Stimulated activated CD4-positive, alpha-beta T cell treated with anti-CD3 and anti-CD28 coated beads, Interleukin-15, amount 100 ng/mL, for 1 hour (primary cell): ENCODE data around the gene SLC15A3.
A peak's percentile ranks its signal among the peaks of the same experiment; 100 is the strongest.
"Not testable (repeated sequence)": the region's sequence is repeated elsewhere in the genome, so short reads cannot be mapped to it uniquely, and the experiment has no call there.

ENCODE experiments used
- DNase-seq, 2 donors: peaks; one replicate each; pipeline ENCODE4 v3.0.0-alpha.2; 2020; ENCODE audit warnings: low read depth in 1 of 2, low spot score in 1 of 2

Gene SLC15A3

DNA sequence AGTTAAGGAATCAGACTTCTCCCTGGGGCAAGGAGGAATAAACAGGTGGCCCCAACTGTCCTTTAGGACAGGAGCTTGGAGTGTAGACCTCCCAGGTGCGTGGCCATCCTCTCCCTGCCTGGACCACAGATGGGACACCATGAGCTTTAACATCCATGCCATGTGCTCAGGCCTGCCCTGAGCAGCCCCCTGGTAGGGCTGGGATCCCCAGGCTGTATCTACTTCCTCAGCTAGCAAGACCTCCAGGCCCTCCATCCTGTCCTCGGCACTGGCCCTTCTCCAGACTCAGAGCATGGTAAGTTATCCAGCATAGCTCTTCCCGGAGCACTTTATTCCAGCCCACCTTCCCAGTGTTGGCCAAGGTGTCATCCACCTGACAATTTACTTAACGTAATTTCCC, 25.2 kb upstream of the SLC15A3 start:
- no peak for DNase-seq

DNA sequence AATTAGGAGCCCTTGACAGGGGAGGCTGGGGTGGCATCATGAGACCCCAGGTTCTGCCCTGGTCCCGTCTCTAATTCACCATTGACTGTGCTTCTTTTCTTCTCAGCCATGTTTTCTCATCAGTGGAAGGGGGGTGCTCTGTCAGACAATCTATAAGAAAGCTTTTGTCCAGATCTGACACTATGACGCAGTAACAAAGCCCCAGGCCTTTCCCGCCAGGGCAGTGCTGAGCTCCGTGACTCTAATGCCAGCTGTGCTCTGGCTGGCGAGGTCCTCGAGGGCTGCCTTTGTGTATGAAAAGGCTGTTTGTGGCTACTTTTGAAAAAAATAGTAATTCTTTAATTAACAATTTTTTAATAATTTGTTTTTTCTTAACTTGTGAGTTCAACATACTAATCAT, 22.8 kb upstream of the SLC15A3 start:
- DNase-seq, result no peak

DNA sequence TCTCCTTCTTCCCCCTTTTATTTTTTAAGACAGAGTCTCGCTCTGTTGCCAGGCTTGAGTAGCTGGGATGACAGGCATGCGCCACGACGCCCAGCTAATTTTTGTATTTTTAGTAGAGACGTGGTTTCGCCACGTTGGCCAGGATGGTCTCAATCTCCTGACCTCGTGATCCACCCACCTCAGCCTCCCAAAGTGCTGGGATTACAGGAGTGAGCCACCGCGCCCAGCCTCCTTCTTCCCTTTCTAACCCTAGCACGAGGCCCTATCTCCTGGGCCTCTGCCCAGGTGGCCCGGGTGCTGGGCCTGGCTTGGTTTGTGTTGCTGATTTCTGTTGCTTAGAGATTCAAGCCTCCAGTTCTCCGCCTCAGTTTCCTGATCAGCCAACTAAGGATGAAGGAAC, 22.3 kb upstream of the SLC15A3 start:
- DNase-seq, result not testable (repeated sequence)

DNA sequence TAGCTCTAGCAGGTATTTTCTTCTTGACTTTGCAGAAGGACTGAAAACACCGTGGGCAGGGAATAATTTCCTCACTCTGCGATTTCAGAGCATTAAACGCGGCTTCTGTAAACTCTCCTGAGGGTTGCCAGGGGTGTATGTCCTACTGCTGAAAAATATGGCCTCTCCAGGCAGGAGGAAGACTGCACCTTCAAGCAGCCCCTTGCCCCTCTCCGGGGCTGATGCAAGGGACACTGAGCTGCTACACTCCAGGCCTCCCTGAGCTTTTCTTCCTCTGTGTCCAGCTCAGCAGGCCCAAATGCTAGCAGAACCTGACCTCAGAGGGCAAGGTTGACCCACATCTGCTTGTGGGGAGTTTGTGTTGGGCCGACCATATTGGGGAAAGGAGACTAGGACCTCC, 21.7 kb upstream of the SLC15A3 start:
- DNase-seq, result no peak

DNA sequence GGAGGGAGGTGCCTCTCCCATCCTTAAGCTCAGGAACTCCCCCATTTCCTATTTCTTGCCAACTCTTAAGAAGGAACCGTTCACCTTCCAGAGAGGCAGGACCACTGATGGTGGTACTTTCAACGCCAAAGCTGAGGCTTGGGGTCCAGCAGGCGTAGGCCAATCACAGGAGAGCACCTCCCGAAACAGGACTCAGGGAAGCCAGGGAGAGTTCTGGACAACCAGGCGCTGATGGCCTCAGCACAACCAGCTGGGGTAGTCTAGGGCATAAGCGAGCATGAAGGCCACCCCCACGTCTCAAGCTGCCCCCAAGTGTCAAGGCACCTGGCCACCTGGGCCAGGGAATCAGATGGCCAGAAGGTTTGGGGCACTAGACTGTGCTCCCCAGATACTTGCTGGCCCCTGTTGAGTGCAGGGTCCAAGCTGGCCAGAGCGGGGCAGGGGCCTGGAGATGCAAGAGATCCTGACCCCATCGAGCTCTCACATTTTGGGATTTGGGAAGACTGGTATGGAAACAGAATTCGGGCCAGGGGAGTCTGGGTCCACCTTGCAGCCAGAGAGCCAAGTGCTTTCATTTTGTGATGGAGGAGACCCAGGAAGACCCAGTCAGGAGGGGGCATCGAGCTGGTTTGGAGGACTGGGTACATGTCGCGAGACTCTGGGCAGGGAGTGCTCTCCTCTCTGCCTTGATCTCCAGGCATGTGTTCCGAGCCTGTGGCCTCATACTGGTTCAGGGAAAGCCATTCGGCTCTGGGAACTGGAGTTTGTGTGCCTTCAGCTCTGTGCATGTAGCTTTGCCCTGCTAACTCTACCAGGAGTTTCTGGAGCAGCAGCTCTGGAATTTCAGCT, 20.4 kb upstream of the SLC15A3 start:
- no peak for DNase-seq

DNA sequence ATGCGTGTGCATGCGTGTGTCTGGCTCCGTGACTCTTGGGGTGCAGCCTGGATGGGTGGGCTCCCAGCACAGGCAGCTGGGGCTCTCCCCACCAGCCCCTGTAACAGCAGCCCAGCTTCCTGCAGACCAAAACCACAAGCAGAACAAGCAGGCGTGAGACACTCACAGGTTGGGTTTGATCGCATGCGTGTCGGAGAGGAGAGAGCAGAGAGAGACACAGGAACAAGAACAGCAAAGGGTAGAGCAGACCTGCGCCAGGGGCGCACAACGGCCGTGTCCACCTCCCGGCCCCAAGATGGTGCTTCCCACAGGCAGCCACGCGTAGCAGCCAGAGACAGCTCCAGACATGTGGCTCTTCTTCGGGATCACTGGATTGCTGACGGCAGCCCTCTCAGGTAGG, 19.5 kb upstream of the SLC15A3 start, which contains the start of gene CD6:
Gene CD6, plus strand, starts transcription at position 161 of the 400 bp plus-strand sequence. Its CDS starts 186 bp downstream, at position 347.
- DNase-seq, result peak in 1 of 2 donors; percentile 42

DNA sequence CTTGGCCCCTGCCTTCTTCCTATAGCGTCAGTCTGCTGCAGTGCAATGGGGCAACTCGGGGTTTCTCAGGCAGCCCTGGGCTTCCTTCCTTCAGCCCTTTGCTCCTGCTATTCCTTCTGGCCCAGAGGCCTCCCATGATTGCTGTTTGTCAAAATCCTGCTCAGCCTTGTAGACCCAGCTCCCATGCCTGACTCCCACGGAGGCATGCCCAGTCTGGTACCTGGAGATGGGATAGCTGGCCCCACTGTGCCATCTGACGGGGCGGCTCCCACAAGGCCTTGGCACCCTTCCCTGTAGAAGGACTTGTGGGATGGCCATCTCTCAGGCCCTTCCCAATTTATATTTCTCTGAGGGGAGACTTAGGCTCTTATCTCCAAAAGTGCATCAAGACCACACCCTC, 18.9 kb upstream of the SLC15A3 start:
- no peak for DNase-seq

DNA sequence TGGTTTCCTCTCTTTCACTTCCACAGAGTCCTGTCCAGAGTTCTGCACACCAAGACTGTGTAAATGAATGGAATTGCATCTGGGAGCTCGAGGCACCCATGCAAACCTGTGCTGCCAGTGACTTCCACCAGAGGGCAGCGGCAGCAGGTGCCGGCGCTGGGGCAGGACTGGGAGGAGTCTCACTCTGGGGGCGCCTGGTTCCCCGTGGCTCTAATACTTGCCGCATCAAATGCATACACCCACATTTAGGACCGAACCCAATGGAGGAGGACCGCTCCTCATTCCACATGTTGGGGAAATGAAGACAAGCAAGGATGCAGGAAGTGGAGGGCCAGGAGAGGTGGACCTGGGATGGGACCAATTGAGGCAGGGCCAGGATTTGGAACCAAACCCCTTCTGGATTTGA, 18.4 kb upstream of the SLC15A3 start:
- DNase-seq, result peak; percentile 66 to 77

DNA sequence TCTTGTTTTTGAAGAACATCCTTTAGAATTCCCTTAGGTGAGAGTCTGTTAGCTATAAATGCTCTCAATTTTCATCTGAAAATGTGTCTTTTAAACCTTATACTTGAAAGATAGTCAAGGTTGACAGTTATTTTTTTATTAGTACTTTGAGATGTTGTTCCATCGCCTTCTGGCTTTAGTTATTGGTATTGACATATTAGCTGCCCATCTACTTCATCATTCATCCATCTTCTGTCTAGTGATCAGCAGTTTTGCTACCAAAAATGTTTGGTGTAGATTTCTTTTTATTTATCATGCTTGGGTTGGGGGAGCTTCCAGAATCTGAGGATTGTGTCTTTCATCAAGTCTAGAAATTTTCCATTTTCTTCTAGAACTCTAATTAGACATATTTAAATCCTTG, 16.2 kb upstream of the SLC15A3 start:
- no peak for DNase-seq

DNA sequence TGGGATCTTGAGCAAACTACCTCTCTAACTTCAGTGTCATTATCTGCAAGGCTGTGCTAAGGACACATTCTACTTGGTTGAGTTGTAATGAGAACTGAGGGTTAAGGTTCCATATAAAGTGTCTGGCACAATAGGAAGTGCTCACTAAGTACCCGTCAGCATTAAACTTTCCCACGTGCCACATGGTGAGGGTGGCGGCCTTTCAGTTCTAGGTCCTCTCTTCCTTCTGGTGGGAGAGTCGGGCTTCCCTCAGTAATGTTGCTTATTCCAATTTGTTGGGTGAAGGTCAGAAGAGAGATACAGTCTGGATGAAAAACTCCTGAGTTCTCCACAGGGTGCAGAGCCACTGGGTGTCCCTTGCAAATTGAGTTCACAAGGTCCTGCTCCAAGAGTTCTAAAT, 14.9 kb upstream of the SLC15A3 start:
- DNase-seq, result no peak

DNA sequence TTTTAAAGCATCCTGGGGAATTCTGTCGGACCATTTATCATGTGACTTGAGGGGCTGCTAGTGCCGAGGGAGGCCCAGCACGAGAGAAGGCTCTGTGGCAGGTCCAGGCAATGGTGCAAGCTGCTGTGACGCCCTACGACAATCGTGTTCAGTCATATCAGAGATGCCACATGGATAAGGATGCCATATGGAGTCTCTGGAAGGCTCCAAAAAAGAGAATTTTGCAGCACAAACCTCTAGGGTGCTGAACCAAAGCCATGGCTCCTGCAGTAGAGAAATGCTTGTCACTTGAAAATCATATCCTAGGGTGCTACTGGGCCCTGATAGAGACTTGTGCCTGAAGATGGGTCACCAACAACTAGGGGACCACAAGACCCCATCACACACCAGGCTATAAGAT, 12.8 kb upstream of the SLC15A3 start:
- DNase-seq, result no peak

DNA sequence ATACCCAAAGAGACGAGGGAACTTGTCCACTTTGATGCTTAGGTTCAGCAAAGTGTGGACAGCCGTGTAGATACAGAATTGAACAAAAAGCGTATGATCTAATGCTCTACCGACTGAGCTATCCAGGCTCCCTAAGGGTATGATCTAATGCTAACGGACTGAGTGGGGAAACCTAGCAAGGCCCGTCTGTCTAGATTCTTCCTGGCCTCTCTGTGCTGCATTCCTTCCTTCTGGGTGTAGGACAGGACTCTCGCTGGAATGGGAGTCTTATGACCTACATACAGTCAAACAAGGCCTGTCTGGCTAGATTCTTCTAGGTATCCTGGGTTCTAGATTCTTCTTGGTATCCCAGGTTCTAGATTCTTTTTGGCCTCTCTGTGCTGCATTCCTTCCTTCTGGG, 8.4 kb upstream of the SLC15A3 start:
- DNase-seq, result no peak

DNA sequence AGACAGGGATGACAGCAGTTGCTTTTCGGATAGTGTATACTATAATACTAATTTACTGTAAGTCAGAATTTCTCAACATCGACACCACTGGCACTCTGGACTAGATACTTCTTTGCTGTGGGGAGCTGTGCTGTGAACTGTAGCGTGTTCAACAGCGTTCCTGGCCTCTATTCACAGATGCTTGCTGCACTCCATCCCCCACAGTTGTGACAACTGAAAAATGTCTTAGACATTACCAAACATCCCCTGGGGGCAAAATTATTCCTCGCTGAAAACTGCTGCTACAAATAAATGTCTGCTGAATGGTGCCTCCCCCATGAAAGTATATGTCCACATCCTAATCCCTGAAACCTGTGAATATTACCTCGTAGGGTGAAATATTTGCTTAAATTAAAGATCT, 7.5 kb upstream of the SLC15A3 start:
- DNase-seq, result no peak

DNA sequence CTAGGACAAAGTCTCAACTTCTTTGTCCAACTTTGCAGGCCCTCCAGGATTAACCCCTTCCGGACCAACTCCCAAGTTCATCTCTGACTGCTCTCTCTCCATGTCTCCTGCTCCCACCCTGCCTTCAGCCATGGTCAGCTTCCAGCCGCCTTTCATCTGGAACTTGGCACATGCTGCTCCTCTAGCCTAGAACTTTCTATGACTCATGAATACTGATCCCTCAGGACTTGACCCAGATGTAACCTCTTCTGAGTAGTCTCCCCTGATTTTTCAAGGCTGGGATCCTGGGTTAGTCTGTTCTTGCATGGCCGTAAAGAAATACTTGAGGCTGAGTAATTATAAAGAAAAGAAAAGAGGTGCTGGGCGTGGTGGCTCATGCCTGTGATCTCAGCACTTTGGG, 5.2 kb upstream of the SLC15A3 start:
- DNase-seq, result no peak

DNA sequence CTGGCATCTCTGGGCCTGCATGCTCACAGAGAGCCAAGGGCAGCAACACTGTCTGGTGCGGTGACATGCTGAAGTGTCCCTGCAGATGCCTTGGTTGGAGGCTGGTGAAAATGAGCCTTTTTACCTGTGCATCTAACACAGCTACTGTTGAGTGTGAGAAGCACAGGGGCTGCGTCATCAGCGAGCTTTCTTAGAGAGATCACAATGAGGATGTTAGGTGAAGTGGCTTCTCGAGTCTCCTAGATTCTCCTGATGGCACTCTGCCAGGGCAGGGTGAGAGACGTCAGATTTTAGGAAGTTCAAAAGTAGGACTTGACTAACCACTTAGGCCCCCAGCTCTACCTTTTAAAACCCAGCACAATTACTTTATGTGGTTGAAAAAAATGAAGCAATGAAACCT, 3.6 kb upstream of the SLC15A3 start:
- DNase-seq, result no peak

DNA sequence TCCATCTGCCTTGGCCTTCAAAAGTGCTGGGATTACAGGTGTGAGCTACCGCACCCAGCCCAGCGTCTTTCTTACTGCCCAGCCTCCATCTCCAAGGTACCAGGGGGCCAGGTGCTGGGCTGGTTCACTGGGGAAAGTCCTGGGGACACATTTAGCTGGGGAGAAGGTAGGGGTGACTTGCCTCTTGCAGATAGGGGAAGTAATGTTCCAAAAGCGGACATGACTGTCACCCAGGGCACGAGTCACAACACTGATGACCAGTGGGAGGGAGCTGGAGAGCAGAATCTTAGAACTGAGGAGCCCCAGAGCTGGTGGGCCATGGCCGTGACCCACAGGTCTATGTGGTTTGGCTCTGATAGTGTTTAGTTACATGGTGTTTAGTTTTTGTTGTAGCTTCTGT, 2.4 kb upstream of the SLC15A3 start:
- DNase-seq, result no peak

DNA sequence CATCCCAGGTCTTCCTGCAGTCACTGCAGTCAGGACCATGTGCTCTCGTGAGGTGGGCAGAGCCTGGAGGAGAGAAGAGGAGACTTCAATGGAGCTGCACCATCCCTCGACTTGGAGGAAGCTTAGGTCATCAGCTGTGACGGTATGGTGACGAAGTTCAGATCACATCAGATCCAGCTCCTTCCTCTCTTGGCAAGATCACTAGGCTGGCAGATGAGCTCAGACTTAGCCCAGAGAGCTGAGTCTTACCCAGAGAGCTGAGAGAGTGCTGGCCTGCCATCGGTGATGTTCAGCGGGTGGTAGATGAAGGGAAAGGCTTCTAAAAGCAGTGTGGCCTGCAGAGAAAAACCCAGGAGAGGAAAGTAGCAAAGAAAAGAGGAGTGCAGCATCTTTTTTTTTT, 1.8 kb upstream of the SLC15A3 start:
- no peak for DNase-seq

DNA sequence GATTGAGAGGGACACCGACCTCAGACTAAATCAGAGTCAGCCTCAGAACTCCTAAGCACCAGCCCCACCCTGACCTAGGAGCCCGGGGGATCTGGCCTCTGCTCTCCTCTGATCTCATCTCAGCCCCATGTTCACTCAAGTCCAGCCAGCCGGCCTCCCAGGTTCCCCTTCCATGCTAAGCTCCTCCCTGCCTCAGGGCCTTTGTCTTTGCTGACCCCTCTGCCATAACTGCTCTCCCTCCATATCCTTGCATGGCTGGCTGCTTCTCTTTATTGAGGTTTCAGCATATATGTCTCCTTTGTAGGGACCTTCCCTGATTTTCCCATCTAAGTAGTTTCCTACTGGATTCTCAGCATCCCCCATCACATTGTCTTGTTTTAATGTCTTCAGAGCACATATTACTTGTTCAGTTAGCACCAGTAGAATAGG, 780 bp upstream of the SLC15A3 start:
- DNase-seq, result no peak

DNA sequence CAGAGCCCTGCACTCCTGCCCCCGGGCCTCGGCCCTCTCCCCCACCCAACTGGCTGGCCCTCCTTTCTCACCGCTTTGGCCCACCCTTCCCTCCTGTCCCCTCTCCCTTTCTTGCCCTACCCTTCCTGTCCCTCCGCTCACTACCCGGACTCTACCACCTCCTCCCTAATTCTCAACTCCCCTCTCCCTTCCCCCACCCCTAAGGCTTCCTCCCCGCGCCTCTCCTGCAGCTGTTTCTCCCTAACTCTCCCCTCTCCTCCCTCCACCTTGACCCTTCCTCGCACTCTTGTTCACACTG, 421 bp downstream of the SLC15A3 start:
- DNase-seq, result no peak

DNA sequence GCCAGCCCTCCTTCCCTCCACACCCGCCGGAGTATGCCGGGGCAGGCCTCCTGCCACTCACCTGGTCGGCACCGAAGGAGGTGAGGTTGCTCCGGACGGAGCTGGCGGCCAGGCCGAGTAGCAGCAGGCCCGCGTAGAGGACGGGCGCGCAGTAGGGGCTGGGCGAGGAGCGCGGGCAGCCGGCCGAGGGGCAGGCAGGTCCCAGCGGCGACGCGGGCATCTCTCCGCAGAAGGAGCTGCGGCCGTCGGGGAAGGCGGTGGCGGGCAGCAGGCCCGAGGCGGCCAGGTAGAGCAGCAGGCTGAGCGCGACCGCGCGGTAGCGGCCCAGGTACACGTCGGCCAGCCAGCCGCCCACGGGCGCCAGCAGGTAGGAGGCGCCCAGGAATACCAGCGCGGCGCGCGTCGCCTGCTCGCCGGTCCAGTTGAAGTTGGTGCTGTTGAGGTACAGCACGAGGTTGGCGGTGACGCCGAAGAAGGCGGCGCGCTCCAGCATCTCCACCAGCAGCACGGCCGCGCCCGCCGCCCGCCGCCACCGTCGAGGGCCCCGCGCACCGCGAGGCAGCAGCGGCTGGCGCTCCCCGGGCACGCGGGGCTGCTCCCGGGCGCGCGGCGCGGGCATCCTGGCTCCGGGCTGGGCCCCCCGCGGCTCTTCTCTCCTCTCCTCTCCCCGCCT, 907 bp downstream of the SLC15A3 start:
- DNase-seq, result peak in 1 of 2 donors; percentile 13

DNA sequence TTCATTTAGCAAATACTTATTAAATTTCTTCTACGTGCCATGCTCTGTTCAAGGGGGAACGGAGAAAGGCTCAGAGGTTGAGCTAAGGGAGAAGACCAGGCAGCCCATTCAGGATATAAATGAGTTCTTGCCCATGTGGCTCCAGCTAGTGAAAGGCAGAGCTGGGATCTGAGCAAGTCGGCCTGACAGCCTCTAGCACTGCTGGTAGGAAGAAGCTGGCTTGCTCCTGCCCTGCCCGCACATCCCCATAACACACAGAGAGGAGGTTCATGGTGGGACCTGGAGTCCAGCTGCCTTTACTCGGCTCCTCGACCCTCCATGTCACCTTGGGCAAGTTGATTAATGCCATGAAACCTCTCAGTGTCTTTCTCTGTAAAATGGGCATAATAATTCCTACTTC, 2.0 kb downstream of the SLC15A3 start:
- DNase-seq, result no peak

DNA sequence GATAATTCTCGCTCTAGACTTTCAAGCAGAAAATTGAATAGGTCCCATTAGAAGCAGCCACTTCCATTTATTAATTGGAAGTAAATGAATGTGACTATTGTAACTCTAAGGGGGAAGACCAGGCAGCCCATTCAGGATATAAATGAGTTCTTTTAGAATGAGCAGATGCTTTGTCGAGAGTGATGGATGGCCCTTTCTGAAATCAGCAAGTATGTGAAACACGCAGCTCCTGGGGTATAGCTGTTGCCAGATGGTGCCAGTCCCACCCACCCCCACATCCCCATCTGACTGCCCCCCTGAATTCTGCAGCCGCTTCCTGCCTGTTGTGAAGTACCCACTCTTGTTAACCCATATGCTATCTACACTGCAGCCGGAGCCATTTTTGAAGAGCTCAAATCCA, 3.7 kb downstream of the SLC15A3 start:
- DNase-seq, result no peak

DNA sequence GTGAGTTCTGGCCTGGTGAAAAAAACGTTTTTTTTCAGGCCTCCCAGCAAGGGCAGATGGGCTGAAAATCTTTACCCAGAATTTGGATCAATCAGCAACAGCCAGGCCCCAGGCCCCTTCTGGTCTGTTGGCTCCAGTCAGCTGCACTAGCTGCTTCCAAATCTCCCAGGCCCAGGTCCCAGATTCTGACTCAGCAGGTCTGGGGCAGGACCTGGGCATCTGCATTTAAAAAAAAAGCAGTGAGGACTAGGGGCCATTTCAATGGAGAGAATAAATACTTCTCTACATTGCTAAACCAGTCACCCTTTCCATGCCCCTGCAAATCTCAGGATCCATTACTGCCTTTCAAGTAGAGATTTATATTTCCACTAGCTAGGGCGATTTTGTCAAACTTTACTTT, 4.3 kb downstream of the SLC15A3 start:
- DNase-seq, result no peak
